ENCODE data around the gene USP36.
A peak's percentile ranks its signal among the peaks of the same experiment; 100 is the strongest.

The USP36 gene

DNA sequence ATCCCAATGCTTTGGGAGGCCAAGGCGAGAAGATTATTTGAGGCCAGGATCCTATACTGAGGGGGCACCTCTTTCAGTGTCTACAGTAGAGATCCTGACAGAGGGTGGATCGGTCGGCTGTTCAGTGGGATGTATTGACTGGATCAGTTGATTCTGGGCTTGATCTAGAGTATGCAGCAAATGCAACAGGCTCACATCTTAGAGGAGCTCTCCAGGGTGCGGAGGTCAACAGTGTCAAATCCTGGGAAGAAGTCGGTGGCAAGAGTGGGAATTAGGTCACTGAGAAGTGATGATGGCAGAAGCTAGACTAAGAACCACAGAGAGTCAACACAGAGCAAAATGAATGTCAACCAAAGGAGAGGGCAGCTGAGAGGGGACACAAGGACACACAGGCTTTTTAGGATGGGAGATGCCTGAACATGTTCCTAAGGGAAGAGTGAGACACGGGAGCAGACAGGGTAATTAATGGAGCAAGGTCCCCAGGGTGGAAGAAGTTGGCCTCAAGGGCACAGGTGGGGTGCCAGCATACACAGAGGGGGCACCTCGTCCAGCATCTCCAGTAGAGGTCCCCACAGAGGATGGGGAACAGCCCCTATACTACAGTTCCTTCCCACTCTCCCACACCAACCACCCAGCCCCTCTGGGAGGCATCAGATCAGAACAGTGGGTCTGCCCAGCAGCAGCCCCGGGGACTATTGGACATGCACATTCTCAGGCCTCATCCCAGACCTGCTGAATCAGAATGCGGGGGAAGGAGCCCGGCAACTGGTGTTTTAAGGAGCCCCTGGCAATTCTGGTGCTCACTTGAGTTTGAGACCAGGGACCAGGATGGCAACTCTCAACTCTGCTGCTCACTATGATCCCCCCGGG lies 48.5 kb downstream of the USP36 start:
- H3K36me3 ChIP-seq (ENCODE audit: control insufficient read depth, insufficient read depth, low read length) = peaks cover 2% of the 10 kb centered on the region

DNA sequence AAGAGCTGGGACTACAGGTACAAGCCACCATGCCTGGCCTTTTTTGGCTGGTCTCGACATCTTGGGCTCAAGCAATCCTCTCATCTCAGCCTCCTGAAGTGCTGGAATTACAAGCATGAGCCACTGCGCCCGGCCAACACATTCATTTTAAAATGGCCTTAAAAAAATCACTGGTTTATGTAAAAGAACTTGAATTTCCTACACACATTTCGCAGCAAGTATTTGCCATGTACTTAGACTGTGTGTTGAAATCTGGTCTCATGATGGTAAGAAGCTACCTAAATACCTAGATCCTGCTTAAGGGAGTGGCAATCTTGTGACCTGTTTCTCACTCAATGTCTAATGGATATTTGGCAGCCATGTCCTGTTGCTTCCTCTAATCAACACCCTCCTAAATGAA lies 50.1 kb downstream of the USP36 start:
- peaks cover 23% of the 10 kb centered on the region for H3K4me1 ChIP-seq (ENCODE audit: control insufficient read depth, insufficient read depth, low read length)
- no peaks in the 10 kb centered on the region for H3K36me3 ChIP-seq (ENCODE audit: control insufficient read depth, insufficient read depth, low read length)
- H3K9ac ChIP-seq (ENCODE audit: low read length) = no peak overlapping the region
- no peak overlapping the region for H3K4me3 ChIP-seq (ENCODE audit: low read length)
- H3K9me3 ChIP-seq (ENCODE audit: control insufficient read depth, low read length) = no peaks in the 10 kb centered on the region
- H3K27me3 ChIP-seq (ENCODE audit: control insufficient read depth, insufficient read depth, low read length) = no peaks in the 10 kb centered on the region

More for the DNA sequence above, 48.5 kb downstream of the USP36 start:
- H3K9ac ChIP-seq (ENCODE audit: low read length) = no peak overlapping the region
- H3K27me3 ChIP-seq (ENCODE audit: control insufficient read depth, insufficient read depth, low read length) = no peaks in the 10 kb centered on the region
- no peaks in the 10 kb centered on the region for H3K9me3 ChIP-seq (ENCODE audit: control insufficient read depth, low read length)
- H3K4me3 ChIP-seq (ENCODE audit: low read length) = no peak overlapping the region
- peaks cover 23% of the 10 kb centered on the region for H3K4me1 ChIP-seq (ENCODE audit: control insufficient read depth, insufficient read depth, low read length)

DNA sequence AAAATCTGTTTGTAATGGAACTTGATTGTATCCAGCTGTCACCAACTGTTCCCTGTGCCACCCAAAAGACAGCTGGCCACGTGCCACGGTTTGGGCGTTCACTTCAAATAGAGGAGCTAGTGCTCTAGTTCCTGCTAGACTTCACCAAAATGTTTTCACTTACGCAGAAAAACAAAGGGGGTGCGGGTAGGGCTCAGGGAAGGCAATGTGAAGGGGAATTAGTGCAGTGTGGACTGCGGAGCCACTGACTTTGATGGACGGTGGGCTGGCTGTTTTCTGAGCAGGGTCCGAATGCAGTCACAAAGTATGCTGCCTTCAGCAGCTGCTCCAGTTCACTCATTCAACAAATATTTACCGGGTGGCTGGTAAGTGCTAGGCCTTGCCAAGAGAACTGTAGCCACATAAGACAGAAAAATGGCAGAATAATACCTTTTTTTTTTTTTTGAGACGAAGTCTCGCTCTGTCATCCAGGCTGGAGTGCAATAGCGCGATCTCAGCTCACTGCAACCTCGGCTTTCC lies 50.9 kb downstream of the USP36 start:
- no peaks in the 10 kb centered on the region for H3K36me3 ChIP-seq (ENCODE audit: control insufficient read depth, insufficient read depth, low read length)
- no peak overlapping the region for H3K9ac ChIP-seq (ENCODE audit: low read length)
- no peaks in the 10 kb centered on the region for H3K27me3 ChIP-seq (ENCODE audit: control insufficient read depth, insufficient read depth, low read length)
- peaks cover 23% of the 10 kb centered on the region for H3K4me1 ChIP-seq (ENCODE audit: control insufficient read depth, insufficient read depth, low read length)
- no peak overlapping the region for H3K4me3 ChIP-seq (ENCODE audit: low read length)
- no peaks in the 10 kb centered on the region for H3K9me3 ChIP-seq (ENCODE audit: control insufficient read depth, low read length)

- H3K4me3 ChIP-seq (ENCODE audit: low read length) = no peak overlapping the region
These were observed 51.4 kb downstream of the USP36 start for GRCh38 chr17:78789149-78789662.

DNA sequence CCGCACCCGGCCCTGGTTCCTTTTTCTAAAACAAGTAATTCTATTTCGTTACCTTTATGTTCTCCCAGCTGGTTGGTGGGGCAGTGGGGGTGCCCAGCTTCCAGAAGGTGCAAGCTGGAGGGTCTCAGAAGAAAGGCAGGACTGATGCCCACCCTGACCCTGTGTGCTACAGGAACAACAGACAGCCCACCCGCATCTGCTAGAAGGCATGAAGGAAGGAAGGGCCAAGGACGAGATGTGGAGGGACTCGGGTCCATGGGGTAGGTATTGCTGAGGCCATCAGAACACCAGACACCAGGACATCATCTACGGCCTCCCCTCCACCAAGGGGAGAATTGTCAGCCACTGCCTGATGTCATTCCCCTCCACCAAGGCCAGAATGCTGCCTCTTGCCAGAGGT lies 52.2 kb downstream of the USP36 start:
- no peak overlapping the region for H3K9ac ChIP-seq (ENCODE audit: low read length)
- H3K4me1 ChIP-seq (ENCODE audit: control insufficient read depth, insufficient read depth, low read length) = peaks cover 23% of the 10 kb centered on the region
- H3K27me3 ChIP-seq (ENCODE audit: control insufficient read depth, insufficient read depth, low read length) = no peaks in the 10 kb centered on the region
- no peaks in the 10 kb centered on the region for H3K9me3 ChIP-seq (ENCODE audit: control insufficient read depth, low read length)
- no peak overlapping the region for H3K4me3 ChIP-seq (ENCODE audit: low read length)
- H3K36me3 ChIP-seq (ENCODE audit: control insufficient read depth, insufficient read depth, low read length) = no peaks in the 10 kb centered on the region

More at GRCh38 chr17:78789149-78789662, 51.4 kb downstream of the USP36 start:
- Histone ChIP-seq H3K36me3 (ENCODE audit: control insufficient read depth, insufficient read depth, low read length) (no peaks in the 10 kb centered on the region), H3K27me3 (ENCODE audit: control insufficient read depth, insufficient read depth, low read length) (no peaks in the 10 kb centered on the region), H3K9me3 (ENCODE audit: control insufficient read depth, low read length) (no peaks in the 10 kb centered on the region), H3K9ac (ENCODE audit: low read length) (no peak overlapping the region), H3K4me1 (ENCODE audit: control insufficient read depth, insufficient read depth, low read length) (peaks cover 23% of the 10 kb centered on the region)

GRCh38 chr17:78787444-78787843 lies 53.2 kb downstream of the USP36 start:
- no peaks in the 10 kb centered on the region for H3K9me3 ChIP-seq (ENCODE audit: control insufficient read depth, low read length)
- H3K4me3 ChIP-seq (ENCODE audit: low read length) = no peak overlapping the region
- H3K4me1 ChIP-seq (ENCODE audit: control insufficient read depth, insufficient read depth, low read length) = peaks cover 23% of the 10 kb centered on the region
- H3K27me3 ChIP-seq (ENCODE audit: control insufficient read depth, insufficient read depth, low read length) = no peaks in the 10 kb centered on the region
- no peak overlapping the region for H3K9ac ChIP-seq (ENCODE audit: low read length)
- H3K36me3 ChIP-seq (ENCODE audit: control insufficient read depth, insufficient read depth, low read length) = no peaks in the 10 kb centered on the region

- peaks cover 23% of the 10 kb centered on the region for H3K4me1 ChIP-seq (ENCODE audit: control insufficient read depth, insufficient read depth, low read length)
- H3K9me3 ChIP-seq (ENCODE audit: control insufficient read depth, low read length) = no peaks in the 10 kb centered on the region
- H3K9ac ChIP-seq (ENCODE audit: low read length) = no peak overlapping the region
- no peak overlapping the region for H3K4me3 ChIP-seq (ENCODE audit: low read length)
- no peaks in the 10 kb centered on the region for H3K36me3 ChIP-seq (ENCODE audit: control insufficient read depth, insufficient read depth, low read length)
- no peaks in the 10 kb centered on the region for H3K27me3 ChIP-seq (ENCODE audit: control insufficient read depth, insufficient read depth, low read length)
These were observed 55.0 kb downstream of the USP36 start for GRCh38 chr17:78785663-78786057.

DNA sequence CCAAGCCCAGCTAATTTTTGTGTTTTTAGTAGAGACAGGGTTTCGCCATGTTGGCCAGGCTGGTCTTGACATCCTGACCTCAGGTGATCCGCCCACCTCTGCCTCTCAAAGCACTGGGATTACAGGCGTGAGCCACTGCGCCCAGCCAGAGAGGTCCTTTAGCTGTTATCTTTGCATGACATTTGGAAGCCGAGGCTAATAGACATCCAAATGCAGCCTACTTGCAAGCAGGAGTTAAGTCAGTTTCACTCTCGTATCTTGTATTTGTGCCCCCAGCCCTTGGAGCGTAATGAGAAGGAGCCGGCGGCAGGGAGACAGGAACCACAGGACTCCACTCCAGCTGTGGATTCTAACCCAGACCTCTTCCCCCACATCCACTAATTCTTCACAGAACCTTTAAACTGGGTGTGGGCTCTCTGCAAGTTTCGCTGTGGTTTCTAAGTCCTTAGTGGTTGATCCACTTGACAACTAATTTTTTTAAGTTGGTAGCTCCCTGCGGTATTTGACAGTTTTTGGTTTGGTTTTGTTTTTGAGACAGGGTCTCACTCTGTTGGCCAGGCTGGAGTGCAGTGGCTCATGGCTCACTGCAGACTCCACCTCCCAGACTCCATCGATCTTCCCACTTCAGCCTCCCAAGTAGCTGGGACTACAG lies 55.5 kb downstream of the USP36 start:
- no peaks in the 10 kb centered on the region for H3K27me3 ChIP-seq (ENCODE audit: control insufficient read depth, insufficient read depth, low read length)

GRCh38 chr17:78784352-78784751 lies 56.3 kb downstream of the USP36 start:
- Histone ChIP-seq H3K4me3 (ENCODE audit: low read length) (no peak overlapping the region), H3K9me3 (ENCODE audit: control insufficient read depth, low read length) (no peaks in the 10 kb centered on the region), H3K27me3 (ENCODE audit: control insufficient read depth, insufficient read depth, low read length) (no peaks in the 10 kb centered on the region), H3K4me1 (ENCODE audit: control insufficient read depth, insufficient read depth, low read length) (peaks cover 25% of the 10 kb centered on the region), H3K9ac (ENCODE audit: low read length) (no peak overlapping the region), H3K36me3 (ENCODE audit: control insufficient read depth, insufficient read depth, low read length) (no peaks in the 10 kb centered on the region)

More for the DNA sequence above, 55.5 kb downstream of the USP36 start:
- H3K36me3 ChIP-seq (ENCODE audit: control insufficient read depth, insufficient read depth, low read length) = no peaks in the 10 kb centered on the region
- no peak overlapping the region for H3K4me3 ChIP-seq (ENCODE audit: low read length)
- H3K4me1 ChIP-seq (ENCODE audit: control insufficient read depth, insufficient read depth, low read length) = peaks cover 25% of the 10 kb centered on the region
- H3K9ac ChIP-seq (ENCODE audit: low read length) = no peak overlapping the region
- H3K9me3 ChIP-seq (ENCODE audit: control insufficient read depth, low read length) = no peaks in the 10 kb centered on the region

DNA sequence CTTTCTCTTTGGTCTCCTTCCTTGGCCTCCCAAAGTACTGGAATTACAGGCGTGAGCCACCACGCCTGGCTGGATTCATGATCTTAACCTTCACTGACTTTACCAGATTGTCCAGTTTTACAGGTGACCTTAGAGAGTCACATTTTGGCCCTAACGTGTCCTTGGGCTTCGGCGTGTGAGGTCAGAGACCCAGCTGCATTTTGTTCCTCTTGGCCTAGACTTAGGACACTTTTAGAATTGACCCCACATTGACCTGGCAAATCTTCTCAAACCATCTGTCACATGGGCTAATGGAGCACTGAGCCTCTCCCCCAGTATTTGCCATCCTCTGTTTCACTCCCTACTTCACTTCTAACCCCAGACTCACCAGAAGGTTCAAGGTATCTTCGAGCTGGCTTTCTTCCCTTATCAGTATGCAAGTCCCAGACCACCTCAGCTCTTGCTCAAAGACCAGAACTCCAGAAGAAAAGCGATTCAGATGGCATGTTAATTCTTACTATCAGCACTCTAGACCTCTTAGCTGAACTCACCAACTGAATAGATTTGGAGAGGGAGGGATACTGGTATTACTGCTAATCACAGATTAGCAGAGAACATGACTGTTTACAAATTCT lies 56.8 kb downstream of the USP36 start:
- no peaks in the 10 kb centered on the region for H3K36me3 ChIP-seq (ENCODE audit: control insufficient read depth, insufficient read depth, low read length)
- no peak overlapping the region for H3K9ac ChIP-seq (ENCODE audit: low read length)
- no peak overlapping the region for H3K4me3 ChIP-seq (ENCODE audit: low read length)
- peaks cover 20% of the 10 kb centered on the region for H3K4me1 ChIP-seq (ENCODE audit: control insufficient read depth, insufficient read depth, low read length)
- H3K9me3 ChIP-seq (ENCODE audit: control insufficient read depth, low read length) = no peaks in the 10 kb centered on the region
- H3K27me3 ChIP-seq (ENCODE audit: control insufficient read depth, insufficient read depth, low read length) = no peaks in the 10 kb centered on the region

- H3K9me3 ChIP-seq (ENCODE audit: control insufficient read depth, low read length) = no peaks in the 10 kb centered on the region
- peak within 1 kb of the TSS; percentile 95 for H3K9ac ChIP-seq (ENCODE audit: low read length)
- H3K27me3 ChIP-seq (ENCODE audit: control insufficient read depth, insufficient read depth, low read length) = no peaks in the 10 kb centered on the region
- peak within 1 kb of the TSS; percentile 96 for H3K4me3 ChIP-seq (ENCODE audit: low read length)
- no peaks in the 10 kb centered on the region for H3K36me3 ChIP-seq (ENCODE audit: control insufficient read depth, insufficient read depth, low read length)
- H3K4me1 ChIP-seq (ENCODE audit: control insufficient read depth, insufficient read depth, low read length) = peaks cover 14% of the 10 kb centered on the region
These were observed 58.7 kb downstream of the USP36 start, which contains the start of gene CYTH1 for GRCh38 chr17:78781893-78782304. CYTH1 (minus strand) TSS chr17:78782273; CDS start chr17:78782223, 50 bp downstream.
